A549 (cell line): ENCODE data around the gene UBP1. TPM values are rescaled to one million over a fixed set of nuclear protein-coding genes. Genes with fewer than 3 reads are reported as not detected.
"Not testable (repeated sequence)": the region's sequence is repeated elsewhere in the genome, so short reads cannot be mapped to it uniquely, and the experiment has no call there.

Experiments
- ATAC-seq, 2 experiments: fragments of 200-7000 bp in 1 of 2; fragments of >200 bp in 1 of 2; cut with Nextera tagmentation in 1 of 2; cut with Tn5 transposase in 1 of 2; 3 replicates each; pipeline versions ENCODE4 v1.8.0 to v1.9.1; 2018 to 2020; ENCODE audit warnings: mild to moderate bottlenecking in 1 of 2, moderate library complexity in 1 of 2
- CTCF ChIA-PET: fragments of 300-600 bp; sonication (Branson Sonifier 250); formaldehyde crosslinking; extraction: SDS; loops from one replicate; lab custom pipeline; 2021; ENCODE audit warnings: antibody characterized with exemption, inconsistent platforms; lab: Yijun Ruan, JAX
- POLR2A ChIA-PET: fragments of 350-600 bp; formaldehyde crosslinking; extraction: SDS; loops from one replicate; lab custom pipeline; 2021; ENCODE audit warnings: antibody characterized with exemption, inconsistent platforms; lab: Yijun Ruan, JAX
- DNase-seq, 2 experiments: peaks; one replicate each; pipeline versions ENCODE4 v3.0.0 to v3.0.0-alpha.2; 2011 to 2016; ENCODE audit warnings: low read depth in 1 of 2, low spot score in 1 of 2
- FAIRE-seq: peaks from 2 replicates; lab custom pipeline; 2011; peaks lifted over from hg19 to GRCh38; lab: Jason Lieb, UNC
- H3K27ac ChIP-seq, 2 experiments: fragments of >200 bp; sonication (Bioruptor Twin); formaldehyde crosslinking; 3 replicates each; pipeline ENCODE4 v1.5.1; 2016 to 2017
- H3K4me1 ChIP-seq: fragments of >200 bp; sonication (Bioruptor Twin); formaldehyde crosslinking; 3 replicates; pipeline ENCODE4 v1.6.1; 2016
- H3K4me2 ChIP-seq: fragments of >200 bp; sonication (Bioruptor Twin); formaldehyde crosslinking; 3 replicates; pipeline ENCODE4 v1.6.1; 2016
- H3K4me3 ChIP-seq: fragments of >200 bp; sonication (Bioruptor Twin); formaldehyde crosslinking; 3 replicates; pipeline ENCODE4 v1.5.1; 2016
- H3K9me3 ChIP-seq: fragments of >200 bp; sonication (Bioruptor Twin); formaldehyde crosslinking; 3 replicates; pipeline ENCODE4 v1.6.1; 2016
- BCL3 ChIP-seq: fragments of >200 bp; sonication (Bioruptor Twin); formaldehyde crosslinking; IDR thresholded peaks from 3 replicates; pipeline ENCODE4 v1.6.1; 2016
- CBX2 ChIP-seq: fragments of 200-600 bp; sonication (generic); IDR thresholded peaks from 2 replicates; pipeline ENCODE4 v1.6.1; 2016; ENCODE audit warnings: low read depth, mild to moderate bottlenecking, borderline replicate concordance
- CBX8 ChIP-seq: fragments of 200-600 bp; sonication (generic); IDR thresholded peaks from 2 replicates; pipeline ENCODE4 v1.6.1; 2016
- CHD2 ChIP-seq: fragments of 150-350 bp; IDR thresholded peaks from 2 replicates; pipeline ENCODE4 v1.6.1; 2014; ENCODE audit warnings: low read length; ENCODE audit not compliant: partially characterized antibody
- CTCF ChIP-seq: fragments of >200 bp; sonication (Bioruptor Twin); formaldehyde crosslinking; IDR thresholded peaks from 3 replicates; pipeline ENCODE4 v1.5.1; 2016
- E2F6 ChIP-seq: IDR thresholded peaks from 2 replicates; pipeline ENCODE4 v1.6.1; 2012; ENCODE audit warnings: low read depth, borderline replicate concordance
- FOSL2 ChIP-seq, 2 experiments: fragments of 450-650 bp in 1 of 2; fragments of >200 bp in 1 of 2; sonication (Bioruptor Twin) in 1 of 2; formaldehyde crosslinking; IDR thresholded peaks; 2 replicates each; pipeline versions ENCODE4 v1.5.0 to v1.6.1; 2016 to 2020; ENCODE audit warnings: mild to moderate bottlenecking in 1 of 2, moderate library complexity in 1 of 2
- HDAC2 ChIP-seq: fragments of 200-600 bp; sonication (generic); IDR thresholded peaks from 2 replicates; pipeline ENCODE4 v1.6.1; 2016
- HOXB5 ChIP-seq: fragments of 250-450 bp; sonication (Bioruptor Pico); IDR thresholded peaks from 2 replicates; pipeline ENCODE4 v1.5.0; 2020; ENCODE audit warnings: mild to moderate bottlenecking, moderate library complexity
- JUNB ChIP-seq: fragments of >200 bp; sonication (Bioruptor Twin); formaldehyde crosslinking; IDR thresholded peaks from 2 replicates; pipeline ENCODE4 v1.6.1; 2016
- MAFK ChIP-seq: fragments of 450-650 bp; IDR thresholded peaks from 2 replicates; pipeline ENCODE4 v1.6.1; 2014; ENCODE audit not compliant: partially characterized antibody
- MYC ChIP-seq: IDR thresholded peaks from 2 replicates; pipeline ENCODE4 v1.6.1; 2012; ENCODE audit warnings: mild to moderate bottlenecking, inconsistent platforms, low read length, improper control_type of control experiment, borderline replicate concordance
- NFE2L2 ChIP-seq: fragments of 150-350 bp; conservative IDR thresholded peaks from 2 replicates; pipeline ENCODE4 v1.6.1; 2014; ENCODE audit warnings: low read length
- NPAS2 ChIP-seq: fragments of 250-450 bp; sonication (Bioruptor Pico); IDR thresholded peaks from 2 replicates; pipeline ENCODE4 v1.8.0; 2022; ENCODE audit warnings: mild to moderate bottlenecking, moderate library complexity, borderline replicate concordance
- NR3C1 ChIP-seq: fragments of >200 bp; sonication (Bioruptor Twin); formaldehyde crosslinking; IDR thresholded peaks from 3 replicates; pipeline ENCODE4 v1.6.1; 2017
- RAD21 ChIP-seq, 2 experiments: fragments of >200 bp in 1 of 2; sonication (Bioruptor Twin) in 1 of 2; formaldehyde crosslinking in 1 of 2; IDR thresholded peaks in 1 of 2; conservative IDR thresholded peaks in 1 of 2; 2 replicates in 1 of 2; 3 replicates in 1 of 2; pipeline ENCODE4 v1.6.1; 2012 to 2018; ENCODE audit warnings: inconsistent platforms in 1 of 2
- RCOR1 ChIP-seq: fragments of 150-350 bp; IDR thresholded peaks from 2 replicates; pipeline ENCODE4 v1.6.1; 2014; ENCODE audit warnings: antibody characterized with exemption, low read length, low read depth
- RNF2 ChIP-seq: fragments of 200-600 bp; sonication (generic); IDR thresholded peaks from 2 replicates; pipeline ENCODE4 v1.6.1; 2016; ENCODE audit warnings: low read depth, mild to moderate bottlenecking, antibody characterized with exemption, moderate library complexity, borderline replicate concordance
- TFCP2L1 ChIP-seq: fragments of 250-450 bp; sonication (Bioruptor Pico); IDR thresholded peaks from 2 replicates; pipeline ENCODE4 v1.5.0; 2021; ENCODE audit warnings: mild to moderate bottlenecking
- ZC3H11A ChIP-seq: fragments of 450-650 bp; IDR thresholded peaks from 2 replicates; pipeline ENCODE4 v1.6.1; 2014; ENCODE audit warnings: antibody characterized with exemption, mild to moderate bottlenecking
- ZFP36 ChIP-seq: fragments of 450-650 bp; IDR thresholded peaks from 2 replicates; pipeline ENCODE4 v1.6.1; 2014; ENCODE audit warnings: borderline replicate concordance; ENCODE audit not compliant: partially characterized antibody
- ZNF302 ChIP-seq: fragments of 250-450 bp; sonication (Bioruptor Pico); IDR thresholded peaks from 2 replicates; pipeline ENCODE4 v1.9.0; 2021; ENCODE audit warnings: inconsistent platforms, mild to moderate bottlenecking, moderate library complexity
- WGBS: methylation state at CpG from one replicate; pipeline ENCODE4 v1.1.6; 2017; ENCODE audit errors: missing lambda C conversion rate; 5-methylcytosine and 5-hydroxymethylcytosine counted together
- polyA plus RNA-seq, 4 experiments: library from polyadenylated mRNA; depleted of rRNA in 3 of 4; stranded (reverse); fragments of >200 nt; fragmentation: RNase III in 1 of 4; extraction: RNeasy Plus Mini Kit Qiagen cat#74134 plus additional on column Dnase treatment in 1 of 4; gene quantifications; 2 replicates in 3 of 4; 3 replicates in 1 of 4; pipeline ENCODE4 v1.2.3, GENCODE V29; 2011 to 2017

The UBP1 gene
- polyA plus RNA-seq, 2 of the 4 experiments (the other 2 are of a cell fraction), result 48.6 to 92.5 TPM

GRCh38 chr3:33467786-33468185 is 27.6 kb upstream of the UBP1 start (continued):
- TF ChIP-seq ZNF302 (CRISPR knock-in tag) (no peak), ZFP36 (no peak), RNF2 (no peak), ZC3H11A (no peak), CBX2 (no peak)
- TF ChIP-seq, all 56 proteins: peak for 0

GRCh38 chr3:33461097-33461496 is 20.9 kb upstream of the UBP1 start:
- ChIA-PET CTCF (no interaction called here), POLR2A (no interaction called here)
- ATAC-seq (no peak), FAIRE-seq (no peak), DNase-seq (no peak)
- H3K4me1 ChIP-seq, result no peaks in the 10 kb centered on the region
- H3K4me3 ChIP-seq, result no peak overlapping the region
- 81% methylated on average over 2 of the region's 2 CpGs for WGBS
- H3K9me3 ChIP-seq, result peaks cover 16% of the 10 kb centered on the region
- H3K4me2 ChIP-seq, result no peak overlapping the region
- TF ChIP-seq MAFK, result peak; percentile 66
- TF ChIP-seq CBX2, result no peak
- TF ChIP-seq, all 56 proteins: peak for 1
- no peak overlapping the region for H3K27ac ChIP-seq

- POLR2A ChIA-PET, FAIRE-seq, H3K4me2 ChIP-seq, H3K27ac ChIP-seq, ATAC-seq, DNase-seq, H3K4me3 ChIP-seq, H3K4me1 ChIP-seq, CTCF ChIA-PET: not testable (repeated sequence)
- H3K9me3 ChIP-seq, result peaks cover 16% of the 10 kb centered on the region
- WGBS, result 82% methylated on average over 4 of the region's 4 CpGs
These were observed 19.4 kb upstream of the UBP1 start for GRCh38 chr3:33459577-33459976.

- POLR2A ChIA-PET, result no interaction called here
- no peak overlapping the region for H3K4me2 ChIP-seq
- ATAC-seq (no peak), DNase-seq (no peak)
- no peaks in the 10 kb centered on the region for H3K4me1 ChIP-seq
- WGBS, result 89% methylated on average over 3 of the region's 3 CpGs
- H3K9me3 ChIP-seq, result peaks cover 16% of the 10 kb centered on the region
- no peak overlapping the region for H3K4me3 ChIP-seq
- no peak for TF ChIP-seq HDAC2
- TF ChIP-seq CBX2, result no peak
- no peak for TF ChIP-seq NFE2L2
- TF ChIP-seq HOXB5 (CRISPR knock-in tag), result no peak
- TF ChIP-seq FOSL2 (IDR thresholded peaks at IDR 0.05), result no peak
- no peak for TF ChIP-seq FOSL2 (CRISPR knock-in tag; IDR thresholded peaks at IDR 0.05)
- no peak for TF ChIP-seq CBX8
- no peak for TF ChIP-seq BCL3
- TF ChIP-seq TFCP2L1 (CRISPR knock-in tag), result no peak
- TF ChIP-seq NPAS2 (CRISPR knock-in tag), result no peak
- TF ChIP-seq RAD21 (conservative IDR thresholded peaks at IDR 0.05 in 1 of 2, IDR thresholded peaks at IDR 0.05 in 1 of 2), result no peak
- TF ChIP-seq RCOR1, result no peak
- TF ChIP-seq JUNB, result no peak
- TF ChIP-seq, all 56 proteins: peak for 0
- no peak for FAIRE-seq
- CTCF ChIA-PET, result no interaction called here
- H3K27ac ChIP-seq, result no peak overlapping the region
These were observed 18.2 kb upstream of the UBP1 start for GRCh38 chr3:33458446-33458845.

- Histone ChIP-seq H3K9me3 (peaks cover 16% of the 10 kb centered on the region), H3K4me3 (no peak overlapping the region), H3K4me2 (no peak overlapping the region), H3K4me1 (no peaks in the 10 kb centered on the region), H3K27ac (no peak overlapping the region)
- 3% methylated on average over 2 of the region's 2 CpGs for WGBS
- POLR2A ChIA-PET, result no interaction called here
- ATAC-seq, result no peak
- CTCF ChIA-PET, result no interaction called here
- no peak for DNase-seq
- no peak for FAIRE-seq
- TF ChIP-seq NR3C1 (no peak), E2F6 (no peak), CHD2 (no peak), MAFK (no peak), CTCF (no peak), MYC (no peak), RNF2 (no peak)
- TF ChIP-seq, all 56 proteins: peak for 0
These were observed 16.6 kb upstream of the UBP1 start for GRCh38 chr3:33456756-33457155.
